Measurements from ENCODE around the gene PPP2R5E.

Gene PPP2R5E

DNA sequence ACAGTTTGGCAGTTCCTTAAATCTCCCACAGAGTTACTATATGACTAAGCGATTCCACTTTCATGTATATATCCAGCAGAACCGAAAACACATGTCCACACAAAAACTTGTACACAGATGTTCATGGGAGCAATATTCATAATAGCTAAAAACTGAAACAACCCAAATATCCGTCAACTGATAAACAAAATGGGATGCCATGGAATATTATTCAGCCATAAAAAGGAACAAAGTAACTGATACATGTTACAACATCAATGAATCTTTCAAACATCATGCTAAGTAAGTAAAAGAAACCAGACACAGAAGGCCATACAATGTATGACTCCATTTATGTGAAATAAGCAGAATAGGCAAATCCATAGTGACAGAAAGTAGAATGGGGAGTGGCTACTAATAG lies 144.2 kb downstream of the PPP2R5E start:
- H3K4me3 ChIP-seq (ENCODE audit: insufficient read depth, low read length, poor library complexity, severe bottlenecking), result no peak overlapping the region
- no peak overlapping the region for H3K9ac ChIP-seq (ENCODE audit: low read length)
- no peaks in the 10 kb centered on the region for H4K20me1 ChIP-seq (ENCODE audit: low read depth, low read length)
- no peaks in the 10 kb centered on the region for H3K9me2 ChIP-seq (replicated peaks; ENCODE audit: insufficient read depth, low read length)
- TF ChIP-seq EZH2phosphoT487 (conservative IDR thresholded peaks at IDR 0.05; ENCODE audit: low read length), result no peak
- TF ChIP-seq, protein P1, sequence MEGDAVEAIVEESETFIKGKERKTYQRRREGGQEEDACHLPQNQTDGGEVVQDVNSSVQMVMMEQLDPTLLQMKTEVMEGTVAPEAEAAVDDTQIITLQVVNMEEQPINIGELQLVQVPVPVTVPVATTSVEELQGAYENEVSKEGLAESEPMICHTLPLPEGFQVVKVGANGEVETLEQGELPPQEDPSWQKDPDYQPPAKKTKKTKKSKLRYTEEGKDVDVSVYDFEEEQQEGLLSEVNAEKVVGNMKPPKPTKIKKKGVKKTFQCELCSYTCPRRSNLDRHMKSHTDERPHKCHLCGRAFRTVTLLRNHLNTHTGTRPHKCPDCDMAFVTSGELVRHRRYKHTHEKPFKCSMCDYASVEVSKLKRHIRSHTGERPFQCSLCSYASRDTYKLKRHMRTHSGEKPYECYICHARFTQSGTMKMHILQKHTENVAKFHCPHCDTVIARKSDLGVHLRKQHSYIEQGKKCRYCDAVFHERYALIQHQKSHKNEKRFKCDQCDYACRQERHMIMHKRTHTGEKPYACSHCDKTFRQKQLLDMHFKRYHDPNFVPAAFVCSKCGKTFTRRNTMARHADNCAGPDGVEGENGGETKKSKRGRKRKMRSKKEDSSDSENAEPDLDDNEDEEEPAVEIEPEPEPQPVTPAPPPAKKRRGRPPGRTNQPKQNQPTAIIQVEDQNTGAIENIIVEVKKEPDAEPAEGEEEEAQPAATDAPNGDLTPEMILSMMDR (IDR thresholded peaks at IDR 0.05; ENCODE audit: insufficient read depth, low read length, poor library complexity, severe bottlenecking), result no peak
- no peak overlapping the region for H3K4me2 ChIP-seq (ENCODE audit: low read depth, low read length, poor library complexity, severe bottlenecking)
- H3K79me2 ChIP-seq (ENCODE audit: insufficient read depth, low read length), result no peaks in the 10 kb centered on the region
- 0 out of 2 replicates have a peak, but pooled peaks cover 5% of the 10 kb centered on the region for H3K36me3 ChIP-seq (ENCODE audit: low read length)
- no peaks in the 10 kb centered on the region for H3K27me3 ChIP-seq (ENCODE audit: low read length)
- H3K9me3 ChIP-seq (ENCODE audit: insufficient read depth, low read length), result no peaks in the 10 kb centered on the region
- no peak overlapping the region for H2AFZ ChIP-seq (ENCODE audit: low read depth, low read length, severe bottlenecking)
- no peaks in the 10 kb centered on the region for H3F3A ChIP-seq (ENCODE audit: insufficient read depth)
- no peak overlapping the region for H3K27ac ChIP-seq (ENCODE audit: low read depth, low read length)

- H3K4me2 ChIP-seq (ENCODE audit: low read depth, low read length, poor library complexity, severe bottlenecking), result no peak overlapping the region
- H3K9me3 ChIP-seq (ENCODE audit: insufficient read depth, low read length), result no peaks in the 10 kb centered on the region
- no peaks in the 10 kb centered on the region for H4K20me1 ChIP-seq (ENCODE audit: low read depth, low read length)
- H3K9ac ChIP-seq (ENCODE audit: low read length), result no peak overlapping the region
- H2AFZ ChIP-seq (ENCODE audit: low read depth, low read length, severe bottlenecking), result no peak overlapping the region
- no peaks in the 10 kb centered on the region for H3F3A ChIP-seq (ENCODE audit: insufficient read depth)
- no peaks in the 10 kb centered on the region for H3K27me3 ChIP-seq (ENCODE audit: low read length)
- H3K9me2 ChIP-seq (replicated peaks; ENCODE audit: insufficient read depth, low read length), result no peaks in the 10 kb centered on the region
- H3K36me3 ChIP-seq (ENCODE audit: low read length), result peaks cover 7% of the 10 kb centered on the region; the same call in 1 of the 2 replicates
- no peak overlapping the region for H3K4me3 ChIP-seq (ENCODE audit: insufficient read depth, low read length, poor library complexity, severe bottlenecking)
- TF ChIP-seq EZH2phosphoT487 (conservative IDR thresholded peaks at IDR 0.05; ENCODE audit: low read length), result no peak
- TF ChIP-seq, protein P1 (IDR thresholded peaks at IDR 0.05; ENCODE audit: insufficient read depth, low read length, poor library complexity, severe bottlenecking), result no peak
- H3K27ac ChIP-seq (ENCODE audit: low read depth, low read length), result no peak overlapping the region
- H3K79me2 ChIP-seq (ENCODE audit: insufficient read depth, low read length), result no peaks in the 10 kb centered on the region
Observed at GRCh38 chr14:63394841-63395240, 148.3 kb downstream of the PPP2R5E start.

- Histone ChIP-seq H3K79me2 (ENCODE audit: insufficient read depth, low read length) (no peaks in the 10 kb centered on the region), H3K9ac (ENCODE audit: low read length) (no peak overlapping the region), H2AFZ (ENCODE audit: low read depth, low read length, severe bottlenecking) (no peak overlapping the region), H3F3A (ENCODE audit: insufficient read depth) (no peaks in the 10 kb centered on the region), H3K36me3 (ENCODE audit: low read length) (peaks cover 7% of the 10 kb centered on the region; the same call in 1 of the 2 replicates), H3K4me2 (ENCODE audit: low read depth, low read length, poor library complexity, severe bottlenecking) (no peak overlapping the region), H4K20me1 (ENCODE audit: low read depth, low read length) (no peaks in the 10 kb centered on the region), H3K4me3 (ENCODE audit: insufficient read depth, low read length, poor library complexity, severe bottlenecking) (no peak overlapping the region), H3K9me3 (ENCODE audit: insufficient read depth, low read length) (no peaks in the 10 kb centered on the region), H3K27ac (ENCODE audit: low read depth, low read length) (no peak overlapping the region), H3K9me2 (replicated peaks; ENCODE audit: insufficient read depth, low read length) (no peaks in the 10 kb centered on the region), H3K27me3 (ENCODE audit: low read length) (no peaks in the 10 kb centered on the region)
- TF ChIP-seq, protein P1 (IDR thresholded peaks at IDR 0.05; ENCODE audit: insufficient read depth, low read length, poor library complexity, severe bottlenecking), result no peak
- TF ChIP-seq EZH2phosphoT487 (conservative IDR thresholded peaks at IDR 0.05; ENCODE audit: low read length), result no peak
Observed at GRCh38 chr14:63394432-63394831, 148.7 kb downstream of the PPP2R5E start.
